ENCODE results near the gene LRMDA.

- TF ChIP-seq, protein P1, sequence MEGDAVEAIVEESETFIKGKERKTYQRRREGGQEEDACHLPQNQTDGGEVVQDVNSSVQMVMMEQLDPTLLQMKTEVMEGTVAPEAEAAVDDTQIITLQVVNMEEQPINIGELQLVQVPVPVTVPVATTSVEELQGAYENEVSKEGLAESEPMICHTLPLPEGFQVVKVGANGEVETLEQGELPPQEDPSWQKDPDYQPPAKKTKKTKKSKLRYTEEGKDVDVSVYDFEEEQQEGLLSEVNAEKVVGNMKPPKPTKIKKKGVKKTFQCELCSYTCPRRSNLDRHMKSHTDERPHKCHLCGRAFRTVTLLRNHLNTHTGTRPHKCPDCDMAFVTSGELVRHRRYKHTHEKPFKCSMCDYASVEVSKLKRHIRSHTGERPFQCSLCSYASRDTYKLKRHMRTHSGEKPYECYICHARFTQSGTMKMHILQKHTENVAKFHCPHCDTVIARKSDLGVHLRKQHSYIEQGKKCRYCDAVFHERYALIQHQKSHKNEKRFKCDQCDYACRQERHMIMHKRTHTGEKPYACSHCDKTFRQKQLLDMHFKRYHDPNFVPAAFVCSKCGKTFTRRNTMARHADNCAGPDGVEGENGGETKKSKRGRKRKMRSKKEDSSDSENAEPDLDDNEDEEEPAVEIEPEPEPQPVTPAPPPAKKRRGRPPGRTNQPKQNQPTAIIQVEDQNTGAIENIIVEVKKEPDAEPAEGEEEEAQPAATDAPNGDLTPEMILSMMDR (optimal IDR thresholded peaks at IDR 0.05 in 1 of 3, IDR thresholded peaks at IDR 0.05 in 1 of 3, conservative IDR thresholded peaks at IDR 0.05 in 1 of 3; ENCODE audit: extremely low read depth in 1 of 3, insufficient read depth in 2 of 3, low read length in 3 of 3) = no peak
- no peak for TF ChIP-seq EZH2 (IDR thresholded peaks at IDR 0.05; ENCODE audit: low read length)
Observed at GRCh38 chr10:76549171-76549570, 1117.7 kb downstream of the LRMDA start.

All from keratinocyte (primary cell).